Activated T-helper 1 cell treated with Interleukin-2 at 50 U/mL for 16 hours (primary cell): ENCODE measurements around the gene PBOV1.

Experiments
- DNase-seq: peaks from one replicate; pipeline ENCODE4 v3.0.0-alpha.2; 2020; ENCODE audit warnings: low read depth

Gene PBOV1

GRCh38 chr6:138204303-138204702 lies 14.0 kb downstream of the PBOV1 start:
- no peak for DNase-seq

GRCh38 chr6:138203315-138203714 lies 15.0 kb downstream of the PBOV1 start:
- DNase-seq: no peak

- no peak for DNase-seq
Measured at GRCh38 chr6:138201836-138202235, 16.5 kb downstream of the PBOV1 start.

- no peak for DNase-seq
Measured at GRCh38 chr6:138198430-138199091, 19.7 kb downstream of the PBOV1 start.

- DNase-seq: no peak
Measured at GRCh38 chr6:138197570-138197969, 20.7 kb downstream of the PBOV1 start.

GRCh38 chr6:138196122-138196738 lies 22.1 kb downstream of the PBOV1 start:
- DNase-seq: no peak

- no peak for DNase-seq
Measured at GRCh38 chr6:138194287-138194686, 24.0 kb downstream of the PBOV1 start.

- no peak for DNase-seq
Measured at GRCh38 chr6:138188278-138188941, 29.9 kb downstream of the PBOV1 start.

GRCh38 chr6:138187156-138187555 lies 31.1 kb downstream of the PBOV1 start:
- no peak for DNase-seq

GRCh38 chr6:138184230-138184629 lies 34.1 kb downstream of the PBOV1 start:
- DNase-seq: no peak

- DNase-seq: no peak
Measured at GRCh38 chr6:138183790-138184134, 34.5 kb downstream of the PBOV1 start.

- no peak for DNase-seq
Measured at GRCh38 chr6:138182939-138183789, 35.1 kb downstream of the PBOV1 start.

- no peak for DNase-seq
Measured at GRCh38 chr6:138176652-138177232, 41.5 kb downstream of the PBOV1 start.

- no peak for DNase-seq
Measured at GRCh38 chr6:138175596-138175995, 42.7 kb downstream of the PBOV1 start.
